ENCODE data around the gene TMEM190. TPM values are rescaled to one million over a fixed set of nuclear protein-coding genes. Genes with fewer than 3 reads are reported as not detected.

TMEM190 gene
- total RNA-seq, 3 donors from 2014 or later = not detected

GRCh38 chr19:55344444-55344843 is 32.2 kb upstream of the TMEM190 start:
- Histone ChIP-seq H3K9me3 (no peaks in the 10 kb centered on the region), H3K36me3 (no peaks in the 10 kb centered on the region), H3K4me1 (no peaks in the 10 kb centered on the region), H3K27ac (peak overlapping the region; percentile 1 to 39), H3K27me3 (no peaks in the 10 kb centered on the region), H3K4me3 (no peak overlapping the region)
- intact Hi-C loops (cut with DNase I; ENCODE audit: low total_unique reads) = no loop called here
- no peak for TF ChIP-seq POLR2A (IDR thresholded peaks at IDR 0.05)
- TF ChIP-seq POLR2AphosphoS5 (IDR thresholded peaks at IDR 0.05) = no peak
- TF ChIP-seq CTCF (IDR thresholded peaks at IDR 0.05) = no peak
- DNase-seq (ENCODE audit: low spot score in 2 of 2) = peak in 1 of 2 donors; percentile 37

DNA sequence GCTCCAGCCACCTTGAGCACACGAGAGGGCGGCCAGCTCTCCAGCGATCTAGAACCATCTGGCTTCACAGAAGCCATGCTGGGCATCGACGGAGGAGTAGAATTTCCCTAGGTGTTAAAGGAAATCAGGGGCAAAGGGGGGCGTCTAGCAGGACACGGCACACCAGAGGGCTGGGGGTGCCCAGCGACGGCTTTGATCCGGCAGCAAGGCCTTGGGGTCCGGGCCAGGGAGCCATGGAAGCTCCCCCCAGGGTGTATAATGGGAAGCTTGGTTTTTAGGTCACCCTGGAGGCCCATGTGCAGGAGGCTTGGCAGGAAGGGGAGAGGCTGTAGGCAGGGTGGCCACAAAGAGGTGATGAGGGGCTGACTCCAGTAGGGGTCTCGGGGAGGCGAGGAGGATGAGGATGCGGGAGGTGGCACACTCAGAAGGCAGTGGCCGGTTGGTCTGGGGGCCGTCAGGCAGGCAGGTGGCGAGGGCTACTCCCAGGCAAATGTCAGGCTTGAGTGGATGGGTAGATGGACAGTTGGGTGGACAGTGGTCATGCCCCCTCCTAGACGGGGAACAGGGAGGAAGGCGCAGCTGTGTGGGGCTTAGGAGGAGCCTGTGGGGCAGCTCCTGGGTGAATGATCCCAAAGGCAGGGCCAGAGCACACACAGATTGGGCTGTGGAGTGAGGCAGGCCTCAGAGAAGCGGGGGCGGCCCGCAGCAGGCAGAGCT is 31.4 kb upstream of the TMEM190 start:
- no peaks in the 10 kb centered on the region for H3K27me3 ChIP-seq
- no peak for DNase-seq (ENCODE audit: low spot score in 2 of 2)
- TF ChIP-seq POLR2A (IDR thresholded peaks at IDR 0.05) = no peak
- TF ChIP-seq CTCF (IDR thresholded peaks at IDR 0.05) = no peak
- no peak for TF ChIP-seq POLR2AphosphoS5 (IDR thresholded peaks at IDR 0.05)
- H3K4me3 ChIP-seq = no peak overlapping the region
- no peaks in the 10 kb centered on the region for H3K4me1 ChIP-seq
- H3K36me3 ChIP-seq = no peaks in the 10 kb centered on the region
- peak overlapping the region; percentile 25 to 58 for H3K27ac ChIP-seq
- intact Hi-C loops (cut with DNase I; ENCODE audit: low total_unique reads) = no loop called here
- H3K9me3 ChIP-seq = no peaks in the 10 kb centered on the region

GRCh38 chr19:55345818-55346724 is 30.6 kb upstream of the TMEM190 start:
- no peaks in the 10 kb centered on the region for H3K9me3 ChIP-seq
- no peak for TF ChIP-seq POLR2A (IDR thresholded peaks at IDR 0.05)
- no peak for TF ChIP-seq POLR2AphosphoS5 (IDR thresholded peaks at IDR 0.05)
- no peak for TF ChIP-seq CTCF (IDR thresholded peaks at IDR 0.05)
- H3K27me3 ChIP-seq = no peaks in the 10 kb centered on the region
- H3K4me3 ChIP-seq = no peak overlapping the region
- no peaks in the 10 kb centered on the region for H3K4me1 ChIP-seq
- peak overlapping the region; percentile 25 to 58 for H3K27ac ChIP-seq
- intact Hi-C loops (cut with DNase I; ENCODE audit: low total_unique reads) = no loop called here
- DNase-seq (ENCODE audit: low spot score in 2 of 2) = no peak
- no peaks in the 10 kb centered on the region for H3K36me3 ChIP-seq

- Histone ChIP-seq H3K4me3 (no peak overlapping the region), H3K27ac (peak overlapping the region in 1 of 2 donors; percentile 58), H3K27me3 (peaks cover 0 to 8% of the 10 kb centered on the region in 2 donors), H3K4me1 (no peaks in the 10 kb centered on the region), H3K9me3 (no peaks in the 10 kb centered on the region), H3K36me3 (no peaks in the 10 kb centered on the region)
- DNase-seq (ENCODE audit: low spot score in 2 of 2) = no peak
- intact Hi-C loops (cut with DNase I; ENCODE audit: low total_unique reads) = no loop called here
- TF ChIP-seq CTCF (IDR thresholded peaks at IDR 0.05) = no peak
- no peak for TF ChIP-seq POLR2A (IDR thresholded peaks at IDR 0.05)
- TF ChIP-seq POLR2AphosphoS5 (IDR thresholded peaks at IDR 0.05) = no peak
These were observed 29.7 kb upstream of the TMEM190 start for GRCh38 chr19:55346725-55347441.
